Esophagus muscularis mucosa (tissue), 4 donors: ENCODE results near the gene RFX3. TPM values are rescaled to one million over a fixed set of nuclear protein-coding genes. Genes with fewer than 3 reads are reported as not detected.

Experiments
- DNase-seq: peaks from one replicate; pipeline ENCODE4 v3.0.0-alpha.2; 2017; ENCODE audit errors: extremely low spot score
- H3K27ac ChIP-seq, 4 donors: fragments of 200-600 bp; sonication (generic); replicated peaks in 1 of 4; 1 replicate in 3 of 4; 2 replicates in 1 of 4; pipeline ENCODE4 v1.5.1; 2016 to 2019; ENCODE audit warnings: mild to moderate bottlenecking in 1 of 4
- H3K27me3 ChIP-seq, 4 donors: fragments of 200-600 bp; sonication (generic); one replicate each; pipeline versions ENCODE4 v1.5.1 to v1.6.0; 2016 to 2019
- H3K36me3 ChIP-seq, 4 donors: fragments of 200-600 bp; sonication (generic); one replicate each; pipeline ENCODE4 v1.5.1; 2016 to 2019
- H3K4me1 ChIP-seq, 4 donors: fragments of 200-600 bp; sonication (generic); one replicate each; pipeline ENCODE4 v1.5.1; 2016 to 2019
- H3K4me3 ChIP-seq, 4 donors: fragments of 200-600 bp; sonication (generic); 1 replicate in 2 of 4; 2 replicates in 2 of 4; pipeline ENCODE4 v1.5.1; 2016 to 2019; ENCODE audit warnings: mild to moderate bottlenecking in 4 of 4, moderate library complexity in 1 of 4
- H3K9me3 ChIP-seq, 4 donors: fragments of 200-600 bp; sonication (generic); 1 replicate in 3 of 4; 2 replicates in 1 of 4; pipeline ENCODE4 v1.5.1; 2016 to 2019
- CTCF ChIP-seq, 3 experiments: fragments of 200-600 bp in 2 of 3; fragments of 450-650 bp in 1 of 3; sonication (generic) in 2 of 3; IDR thresholded peaks; one replicate each; pipeline ENCODE4 v1.5.1; 2017 to 2019; ENCODE audit warnings: antibody characterized with exemption in 3 of 3, mild to moderate bottlenecking in 2 of 3, moderate library complexity in 1 of 3
- EP300 ChIP-seq: sonication (generic); formaldehyde crosslinking; IDR thresholded peaks from one replicate; pipeline ENCODE4 v1.6.1; 2017; ENCODE audit warnings: antibody characterized with exemption
- POLR2A ChIP-seq: fragments of 450-650 bp; IDR thresholded peaks from one replicate; pipeline ENCODE4 v1.6.1; 2017; ENCODE audit warnings: antibody characterized with exemption, moderate library complexity, mild to moderate bottlenecking, low read depth
- POLR2AphosphoS5 ChIP-seq, 2 donors: sonication (generic); formaldehyde crosslinking; IDR thresholded peaks; one replicate each; pipeline ENCODE4 v1.6.1; 2017; ENCODE audit warnings: antibody characterized with exemption in 2 of 2
- WGBS: methylation state at CpG from one replicate; pipeline ENCODE4 v1.1.5; 2018; 5-methylcytosine and 5-hydroxymethylcytosine counted together
- intact Hi-C: fragments of 100-400 bp; cut with DNase I; formaldehyde crosslinking; loops from one replicate; pipeline ENCODE4 v1.15.1; 2023
- total RNA-seq, 4 donors: library from RNA; depleted of rRNA; stranded (reverse); fragments of >200 nt; gene quantifications; one replicate each; pipeline versions ENCODE4 v1.1.0 to v1.2.1, GENCODE V29; 2016

The RFX3 gene
- total RNA-seq, 4 donors from 2014 or later, result 4.5 to 7.9 (median 5.5) TPM

GRCh38 chr9:3189113-3189861 is 336.5 kb downstream of the RFX3 start:
- Histone ChIP-seq H3K4me1 (no peaks in the 10 kb centered on the region), H3K27ac (no peak overlapping the region), H3K4me3 (no peak overlapping the region), H3K27me3 (peaks cover 0 to 12% (median 0%) of the 10 kb centered on the region in 4 donors), H3K9me3 (no peaks in the 10 kb centered on the region), H3K36me3 (no peaks in the 10 kb centered on the region)
- intact Hi-C loops, result no loop called here
- TF ChIP-seq CTCF (IDR thresholded peaks at IDR 0.05) (no peak), POLR2A (no peak), EP300 (no peak), POLR2AphosphoS5 (IDR thresholded peaks at IDR 0.05) (no peak)
- 72% methylated on average over 7 of the region's 7 CpGs for WGBS
- peak; percentile 62 for DNase-seq

GRCh38 chr9:3186751-3187150 is 339.1 kb downstream of the RFX3 start:
- TF ChIP-seq EP300 (no peak), CTCF (IDR thresholded peaks at IDR 0.05) (no peak), POLR2A (no peak), POLR2AphosphoS5 (IDR thresholded peaks at IDR 0.05) (no peak)
- intact Hi-C loops, result no loop called here
- H3K27ac ChIP-seq, result no peak overlapping the region
- H3K9me3 ChIP-seq, result no peaks in the 10 kb centered on the region
- peaks cover 0 to 12% (median 0%) of the 10 kb centered on the region in 4 donors for H3K27me3 ChIP-seq
- H3K36me3 ChIP-seq, result no peaks in the 10 kb centered on the region
- no peak overlapping the region for H3K4me3 ChIP-seq
- H3K4me1 ChIP-seq, result peaks cover 0 to 2% (median under 1%) of the 10 kb centered on the region in 4 donors
- 78% methylated on average over 4 of the region's 4 CpGs for WGBS
- DNase-seq, result peak; percentile 42

- Histone ChIP-seq H3K36me3 (no peaks in the 10 kb centered on the region), H3K9me3 (no peaks in the 10 kb centered on the region), H3K4me3 (peak overlapping the region; percentile 39 to 52 (median 46)), H3K4me1 (peaks cover 2 to 15% (median 14%) of the 10 kb centered on the region in 4 donors), H3K27ac (no peak overlapping the region), H3K27me3 (peaks cover 0 to 22% (median 0%) of the 10 kb centered on the region in 4 donors)
- TF ChIP-seq CTCF (IDR thresholded peaks at IDR 0.05), result peak; percentile 29 to 49 (median 34)
- no peak for TF ChIP-seq EP300
- DNase-seq, result peak; percentile 88
- intact Hi-C loops, result loop anchor here (5.0 kb wide), 2 partner anchors 309 to 324 kb away; no protein-coding TSS in a partner anchor
- WGBS, result 2% methylated on average over 32 of the region's 76 CpGs
Measured at GRCh38 chr9:3181049-3181953, 344.5 kb downstream of the RFX3 start.

- intact Hi-C loops, result loop anchor here (5.0 kb wide), 2 partner anchors 308 to 323 kb away; no protein-coding TSS in a partner anchor
- Histone ChIP-seq H3K9me3 (no peaks in the 10 kb centered on the region), H3K4me1 (peaks cover 2 to 15% (median 14%) of the 10 kb centered on the region in 4 donors), H3K27me3 (peaks cover 0 to 18% (median 0%) of the 10 kb centered on the region in 4 donors), H3K36me3 (no peaks in the 10 kb centered on the region), H3K4me3 (peak overlapping the region; percentile 39 to 52 (median 46)), H3K27ac (no peak overlapping the region)
- DNase-seq, result peak; percentile 86
- WGBS, result 14% methylated on average over 19 of the region's 19 CpGs
- no peak for TF ChIP-seq CTCF (IDR thresholded peaks at IDR 0.05)
Measured at GRCh38 chr9:3180696-3181048, 345.1 kb downstream of the RFX3 start.
